ENCODE data around the gene TIGD4.
"Not testable (repeated sequence)": the region's sequence is repeated elsewhere in the genome, so short reads cannot be mapped to it uniquely, and the experiment has no call there.

The TIGD4 gene

GRCh38 chr4:152778656-152779512 is 646 bp downstream of the TIGD4 start:
- DNase-seq, result peak; percentile 31

DNA sequence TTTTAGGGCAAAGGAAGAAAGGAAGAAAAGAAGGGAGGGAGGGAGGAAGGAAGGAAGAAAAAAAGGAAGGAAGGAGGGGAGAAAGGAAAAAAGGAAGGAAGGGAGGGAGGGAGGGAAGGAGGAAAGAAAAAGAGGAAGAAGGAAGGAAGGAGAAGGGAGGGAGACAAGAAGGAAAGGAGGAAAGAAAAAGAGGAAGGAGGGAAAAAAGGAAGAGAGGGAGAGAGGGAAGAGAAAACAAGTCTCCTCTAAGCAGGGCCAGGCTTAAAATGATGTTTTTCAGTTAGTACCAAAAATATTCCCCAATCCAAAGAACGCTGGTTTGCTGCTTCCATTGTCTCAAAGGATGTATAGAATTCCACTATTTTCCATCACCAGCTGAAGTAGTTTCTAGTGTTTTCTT is 2.0 kb downstream of the TIGD4 start:
- no peak for DNase-seq

DNA sequence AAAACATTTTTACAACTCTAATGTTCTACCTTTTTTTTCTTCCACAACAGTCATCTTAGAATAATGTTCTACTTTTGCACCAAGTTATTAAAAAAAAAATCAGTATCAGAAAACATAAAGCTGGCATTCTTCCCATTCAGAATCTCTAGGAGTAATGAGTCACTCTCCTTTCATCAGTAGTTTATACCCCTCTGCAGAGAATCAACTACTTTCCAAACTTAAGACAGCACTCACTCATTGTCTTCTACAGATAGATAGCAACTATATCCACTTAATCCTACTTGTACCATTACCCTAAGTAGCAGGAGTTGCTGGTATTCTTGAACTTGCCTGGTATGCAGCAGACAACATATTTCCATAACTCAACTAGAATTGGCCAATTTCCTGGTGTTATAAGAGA is 3.2 kb downstream of the TIGD4 start:
- DNase-seq, result no peak

GRCh38 chr4:152773953-152774352 is 5.6 kb downstream of the TIGD4 start:
- DNase-seq, result no peak

- DNase-seq, result no peak
Observed at GRCh38 chr4:152773339-152773738, 6.2 kb downstream of the TIGD4 start.

DNA sequence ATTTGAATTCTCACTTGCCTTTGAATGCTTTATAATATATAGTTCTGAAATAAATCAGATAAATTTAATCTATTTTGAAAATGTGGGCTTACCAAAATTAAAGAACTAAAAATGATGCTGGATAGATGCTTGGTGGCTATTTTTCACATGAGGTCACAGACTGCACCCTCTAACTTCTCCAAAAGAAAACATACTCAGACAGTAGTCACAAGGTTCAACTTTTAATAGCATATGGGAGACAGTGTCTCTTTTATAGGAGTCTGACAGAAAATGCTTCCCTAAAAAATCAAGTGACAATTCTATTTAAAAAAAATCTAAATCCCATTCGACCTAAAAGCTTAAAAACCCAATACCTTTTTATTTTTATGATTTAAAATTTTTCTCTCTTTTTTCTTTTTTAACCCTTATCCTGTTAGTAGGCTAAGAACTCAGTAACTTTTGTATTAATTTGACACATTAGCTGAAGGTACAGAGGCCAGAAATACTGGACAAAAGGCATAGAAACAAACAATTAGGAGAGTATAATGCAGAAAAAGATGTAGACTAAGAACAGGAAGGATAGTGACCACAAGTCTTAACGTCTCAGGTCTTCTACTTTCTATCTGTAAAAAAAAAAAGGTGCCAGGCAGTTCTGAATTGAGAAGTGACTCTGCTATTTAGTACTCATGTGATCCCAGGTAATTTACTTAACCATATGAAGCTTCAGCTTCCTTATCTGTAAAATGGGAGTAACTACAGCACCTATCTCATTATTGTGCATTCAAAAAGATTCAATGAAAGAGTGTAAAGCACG is 7.6 kb downstream of the TIGD4 start:
- no peak for DNase-seq

- not testable (repeated sequence) for DNase-seq
Observed at GRCh38 chr4:152765069-152765737, 14.3 kb downstream of the TIGD4 start.

- DNase-seq, result no peak
Observed at GRCh38 chr4:152763796-152764195, 15.7 kb downstream of the TIGD4 start.

- no peak for DNase-seq
Observed at GRCh38 chr4:152748619-152749018, 30.9 kb downstream of the TIGD4 start.

- DNase-seq, result no peak
Observed at GRCh38 chr4:152747444-152747843, 32.1 kb downstream of the TIGD4 start.

DNA sequence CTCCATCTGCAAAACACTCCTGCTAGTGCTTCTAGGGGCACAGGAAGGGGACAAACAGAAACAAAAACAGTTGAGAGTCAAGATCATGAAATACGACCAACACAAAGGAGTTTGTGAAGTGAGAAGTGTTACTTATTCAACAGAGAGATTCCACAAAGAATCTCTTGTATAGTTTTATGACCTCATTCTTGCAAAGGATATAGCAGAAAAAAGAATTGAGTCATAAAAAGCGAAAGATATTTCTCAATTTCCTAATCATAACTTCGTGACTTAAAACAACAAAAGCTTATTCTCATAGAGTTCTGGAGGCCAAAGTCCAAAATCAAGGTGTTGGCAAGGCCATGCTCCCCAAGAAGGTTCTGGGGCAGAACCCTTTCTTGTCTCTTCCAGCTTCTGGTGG is 40.7 kb downstream of the TIGD4 start:
- no peak for DNase-seq

GRCh38 chr4:152735906-152736305 is 43.6 kb downstream of the TIGD4 start:
- no peak for DNase-seq

- DNase-seq, result peak; percentile 31
Observed at GRCh38 chr4:152735396-152735859, 44.1 kb downstream of the TIGD4 start.

GRCh38 chr4:152734699-152735050 is 44.9 kb downstream of the TIGD4 start:
- no peak for DNase-seq

GRCh38 chr4:152734015-152734698 is 45.4 kb downstream of the TIGD4 start:
- no peak for DNase-seq

DNA sequence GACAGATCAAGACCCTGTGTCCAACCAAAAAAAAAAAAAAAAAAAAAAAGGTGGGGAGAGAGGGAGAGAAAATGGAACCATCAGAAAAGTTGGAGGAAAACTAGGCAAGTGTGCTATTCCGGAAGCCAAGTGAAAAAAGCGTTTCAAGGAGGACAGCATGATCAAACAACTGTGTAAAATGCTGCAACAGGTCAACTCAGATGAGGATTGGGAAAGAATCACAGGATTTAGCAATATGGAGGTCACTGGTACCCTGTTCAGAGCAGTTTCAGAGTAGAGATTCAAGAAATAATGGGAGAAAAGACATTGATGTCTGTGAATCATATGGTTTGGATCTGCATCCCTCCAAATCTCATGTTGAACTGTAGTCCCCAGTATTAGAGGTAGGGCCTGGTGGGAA is 47.5 kb downstream of the TIGD4 start:
- no peak for DNase-seq

DNA sequence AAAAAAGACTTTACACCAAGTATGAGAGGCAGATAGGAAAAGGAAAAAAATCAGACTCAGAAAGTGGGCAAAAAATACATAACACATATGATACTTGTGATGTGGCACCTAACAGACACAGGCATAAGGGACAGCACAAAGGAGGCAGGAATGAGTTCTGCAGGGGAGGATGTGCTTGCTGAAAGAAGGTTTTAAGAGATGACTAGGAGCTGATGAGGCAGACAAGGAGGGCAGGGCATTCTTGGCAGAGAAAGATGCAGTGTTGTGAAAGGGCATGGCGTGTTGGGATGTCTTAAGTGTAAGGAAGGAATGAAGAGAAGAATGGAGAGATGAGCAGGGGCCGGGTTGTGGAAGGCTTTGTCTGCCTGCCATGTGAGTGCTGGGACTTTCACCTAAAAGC is 50.1 kb downstream of the TIGD4 start:
- peak; percentile 47 for DNase-seq

DNA sequence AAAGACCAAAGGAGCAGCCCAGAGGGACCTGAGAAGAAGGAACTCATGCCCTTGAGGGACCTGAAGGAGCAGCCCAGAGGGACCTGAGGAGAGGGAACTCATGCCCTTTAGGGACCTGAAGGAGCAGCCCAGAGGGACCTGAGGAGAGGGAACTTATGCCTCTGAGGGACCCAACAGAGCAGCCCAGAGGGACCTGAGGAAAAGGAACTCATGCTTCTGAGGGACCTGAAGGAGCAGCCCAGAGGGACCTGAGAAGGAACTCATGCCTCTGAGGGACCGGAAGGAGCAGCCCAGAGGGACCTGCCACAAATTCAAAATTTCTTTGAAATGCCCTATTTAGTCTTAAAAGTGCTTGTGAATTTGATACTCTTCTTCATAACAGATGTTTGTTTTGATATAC is 51.2 kb downstream of the TIGD4 start:
- DNase-seq, result no peak

- DNase-seq, result no peak
Observed at GRCh38 chr4:152727784-152728183, 51.7 kb downstream of the TIGD4 start.

GRCh38 chr4:152724494-152724893 is 55.0 kb downstream of the TIGD4 start:
- no peak for DNase-seq

DNA sequence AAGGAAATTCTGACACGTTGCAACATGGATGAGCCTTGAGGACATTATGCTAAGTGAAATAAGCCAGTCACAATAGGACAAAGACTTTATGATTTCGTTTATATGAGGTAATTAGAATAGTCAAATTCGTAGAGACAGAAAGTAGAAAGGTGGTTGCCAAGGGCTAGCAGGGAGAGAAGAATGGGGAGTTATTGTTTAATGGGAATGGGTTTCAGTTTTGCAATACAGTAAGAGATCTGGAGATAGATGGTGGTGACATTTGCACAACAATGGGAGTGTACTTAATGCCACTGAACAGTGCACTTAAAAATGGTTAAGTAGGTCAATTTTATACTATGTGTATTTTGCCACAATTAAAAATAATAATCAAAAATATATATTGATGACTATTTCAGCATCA is 56.3 kb downstream of the TIGD4 start:
- DNase-seq, result no peak

DNA sequence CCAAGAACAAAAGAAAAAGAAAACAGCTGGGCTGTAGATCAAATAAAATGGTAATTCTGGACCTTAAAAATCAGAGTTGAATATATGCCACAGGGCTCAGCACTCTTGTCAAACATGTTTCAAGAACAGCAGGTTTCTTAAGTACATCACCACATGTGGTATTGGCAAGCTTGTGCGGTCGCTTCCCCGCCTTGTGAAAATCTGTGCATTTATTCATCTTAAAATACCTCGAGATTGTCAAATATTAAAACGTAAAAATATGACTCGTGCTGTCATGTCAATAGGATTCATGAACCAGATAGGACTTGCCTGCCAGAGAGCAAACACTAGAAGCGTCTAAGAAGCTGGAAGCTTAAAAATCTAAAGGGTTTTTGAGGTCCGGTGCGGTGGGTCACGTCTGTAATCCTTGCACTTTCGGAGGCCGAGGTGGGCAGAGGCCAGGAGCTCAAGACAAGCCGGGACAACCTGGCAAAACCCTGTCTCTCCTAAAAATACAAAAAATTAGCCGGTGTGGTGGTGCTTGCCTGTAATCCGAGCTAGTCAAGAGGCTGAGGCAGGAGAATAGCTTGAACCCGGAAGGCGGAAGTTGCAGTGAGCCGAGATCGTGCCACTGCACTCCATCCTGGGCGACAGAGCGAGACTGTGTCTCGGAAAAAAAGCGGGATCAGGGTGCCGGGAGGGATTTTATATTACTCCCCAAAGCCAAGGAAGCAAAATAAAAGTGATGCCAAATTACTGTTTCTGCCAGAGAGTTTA is 59.6 kb downstream of the TIGD4 start:
- no peak for DNase-seq

Measured in kidney glomerular epithelial cell (primary cell).